Lung (tissue), 12 donors: ENCODE results near the gene ADAMTSL1. TPM values are rescaled to one million over a fixed set of nuclear protein-coding genes. Genes with fewer than 3 reads are reported as not detected.

Source experiments
- ATAC-seq: fragments of 200-7000 bp; cut with Tn5 transposase; one replicate; pipeline ENCODE4 v1.9.1; 2020; ENCODE audit warnings: moderate number of reproducible peaks; ENCODE audit not compliant: insufficient read depth, low FRiP score
- DNase-seq, 3 donors: peaks; one replicate each; pipeline ENCODE4 v3.0.0-alpha.2; 2013 to 2017
- H3K27ac ChIP-seq, 2 donors: one replicate each; pipeline ENCODE4 v1.5.1; 2013; ENCODE audit warnings: mild to moderate bottlenecking in 2 of 2, moderate library complexity in 2 of 2, control low read depth in 1 of 2, inconsistent platforms in 1 of 2, low read depth in 1 of 2, low read length in 1 of 2
- H3K27me3 ChIP-seq, 3 donors: one replicate each; pipeline ENCODE4 v1.5.1; 2013; ENCODE audit warnings: low read length in 2 of 3; ENCODE audit not compliant: control insufficient read depth in 3 of 3, insufficient read depth in 3 of 3
- H3K36me3 ChIP-seq, 4 donors: one replicate each; pipeline ENCODE4 v1.5.1; 2013; ENCODE audit warnings: low read length in 4 of 4, mild to moderate bottlenecking in 1 of 4, moderate library complexity in 1 of 4; ENCODE audit not compliant: control insufficient read depth in 4 of 4, insufficient read depth in 4 of 4
- H3K4me1 ChIP-seq, 5 donors: one replicate each; pipeline ENCODE4 v1.5.1; 2013; ENCODE audit warnings: low read length in 5 of 5, mild to moderate bottlenecking in 2 of 5, moderate library complexity in 1 of 5; ENCODE audit not compliant: control insufficient read depth in 5 of 5, insufficient read depth in 5 of 5
- H3K4me3 ChIP-seq: one replicate; pipeline ENCODE4 v1.5.1; 2013; ENCODE audit warnings: mild to moderate bottlenecking, control low read depth, moderate library complexity
- H3K9ac ChIP-seq, 2 donors: one replicate each; pipeline ENCODE4 v1.5.1; 2013; ENCODE audit warnings: low read length in 2 of 2, control low read depth in 1 of 2; ENCODE audit not compliant: insufficient read depth in 1 of 2
- H3K9me3 ChIP-seq, 4 donors: one replicate each; pipeline ENCODE4 v1.5.1; 2013; ENCODE audit warnings: low read length in 3 of 4, mild to moderate bottlenecking in 1 of 4, moderate library complexity in 1 of 4; ENCODE audit not compliant: control insufficient read depth in 4 of 4, insufficient read depth in 3 of 4
- CTCF ChIP-seq: IDR thresholded peaks from 2 replicates; pipeline ENCODE4 v1.5.1; 2012; ENCODE audit warnings: mild to moderate bottlenecking; ENCODE audit errors: control extremely low read depth, extremely low read depth
- WGBS, 2 donors: extraction: QIAGEN DNeasy Blood & Tissue Kit; methylation state at CpG; one replicate each; pipeline ENCODE4 v1.1.7; 2013; 5-methylcytosine and 5-hydroxymethylcytosine counted together
- polyA plus RNA-seq, 2 donors: library from polyadenylated mRNA; stranded (reverse); fragments of 200-250 nt; gene quantifications; one replicate each; pipeline ENCODE4 v1.2.1, GENCODE V29; 2013
- total RNA-seq, 2 donors: library from RNA; depleted of rRNA in 1 of 2; stranded (reverse); fragments of >200 nt in 1 of 2; gene quantifications; one replicate each; pipeline ENCODE4 v1.2.1, GENCODE V29; 2014 to 2021
- donor health status: control.
- donor health status: control.
- donor health status: Bipolar disorder and iron deficiency.
- donor health status: healthy.
- donor health status: DM: yes; HTN: yes; CAD: no.

The ADAMTSL1 gene
- total and polyA plus RNA-seq, 4 donors = 0.25 to 36.2 (median 1.4) TPM

DNA sequence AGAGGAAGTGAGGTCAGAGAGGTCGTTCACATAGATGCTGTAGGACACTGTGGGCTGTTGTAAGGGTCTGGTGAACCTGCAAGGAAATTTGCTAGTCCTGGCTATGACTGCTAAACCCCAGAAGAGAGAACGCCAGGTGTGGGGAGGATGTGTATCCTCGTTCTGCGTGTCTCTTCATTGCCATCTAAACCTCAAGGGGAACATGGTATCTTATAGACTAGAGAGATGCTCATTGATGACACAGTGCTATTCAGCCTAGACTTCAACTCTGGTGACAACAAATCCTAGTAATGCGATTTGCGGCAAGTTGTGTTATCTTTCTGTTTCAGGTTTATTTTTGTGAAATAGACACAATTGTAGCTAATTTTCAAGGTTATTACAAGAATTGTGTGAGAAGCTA is 140.2 kb downstream of the ADAMTSL1 start:
- Histone ChIP-seq H3K36me3 (no peaks in the 10 kb centered on the region), H3K27ac (no peak overlapping the region), H3K27me3 (no peaks in the 10 kb centered on the region), H3K4me3 (no peak overlapping the region), H3K4me1 (peaks cover 0 to 3% (median 0%) of the 10 kb centered on the region in 5 donors), H3K9ac (no peak overlapping the region), H3K9me3 (no peaks in the 10 kb centered on the region)
- WGBS, 2 donors = 85 to 90% methylated on average over 6 of the region's 6 CpGs
- ATAC-seq = no peak
- no peak for DNase-seq
- no peak for TF ChIP-seq CTCF

GRCh38 chr9:18614651-18615050 is 140.7 kb downstream of the ADAMTSL1 start:
- H3K4me3 ChIP-seq = no peak overlapping the region
- no peak for DNase-seq
- no peaks in the 10 kb centered on the region for H3K36me3 ChIP-seq
- H3K27ac ChIP-seq = no peak overlapping the region
- no peak overlapping the region for H3K9ac ChIP-seq
- no peaks in the 10 kb centered on the region for H3K27me3 ChIP-seq
- no peaks in the 10 kb centered on the region for H3K9me3 ChIP-seq
- no peak for TF ChIP-seq CTCF
- H3K4me1 ChIP-seq = peaks cover 0 to 3% (median 0%) of the 10 kb centered on the region in 5 donors
- 96 to 98% methylated on average over 2 of the region's 2 CpGs for WGBS, 2 donors
- no peak for ATAC-seq

DNA sequence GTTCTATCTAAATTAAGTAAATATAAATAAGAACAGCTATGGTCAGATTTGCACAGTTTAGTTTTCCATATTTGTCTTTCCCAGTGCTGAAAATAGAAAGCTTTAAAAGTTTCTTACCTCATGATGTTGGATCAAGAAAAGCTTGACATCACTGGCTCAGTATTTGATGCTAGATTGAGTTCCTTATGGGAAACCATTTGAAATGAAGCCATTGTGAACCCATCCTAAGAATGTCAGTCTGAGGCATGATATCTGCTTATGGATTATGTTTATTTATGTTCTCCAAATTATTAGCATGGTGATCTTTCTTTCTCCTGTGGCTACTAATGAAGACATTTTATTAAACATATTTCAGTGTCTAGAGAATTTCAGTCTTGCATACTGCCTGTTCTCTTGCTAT is 143.0 kb downstream of the ADAMTSL1 start:
- Histone ChIP-seq H3K9ac (no peak overlapping the region), H3K27me3 (no peaks in the 10 kb centered on the region), H3K36me3 (no peaks in the 10 kb centered on the region), H3K9me3 (no peaks in the 10 kb centered on the region), H3K27ac (no peak overlapping the region), H3K4me1 (peaks cover 0 to 3% (median 0%) of the 10 kb centered on the region in 5 donors), H3K4me3 (no peak overlapping the region)
- DNase-seq = no peak
- no peak for TF ChIP-seq CTCF
- no peak for ATAC-seq

DNA sequence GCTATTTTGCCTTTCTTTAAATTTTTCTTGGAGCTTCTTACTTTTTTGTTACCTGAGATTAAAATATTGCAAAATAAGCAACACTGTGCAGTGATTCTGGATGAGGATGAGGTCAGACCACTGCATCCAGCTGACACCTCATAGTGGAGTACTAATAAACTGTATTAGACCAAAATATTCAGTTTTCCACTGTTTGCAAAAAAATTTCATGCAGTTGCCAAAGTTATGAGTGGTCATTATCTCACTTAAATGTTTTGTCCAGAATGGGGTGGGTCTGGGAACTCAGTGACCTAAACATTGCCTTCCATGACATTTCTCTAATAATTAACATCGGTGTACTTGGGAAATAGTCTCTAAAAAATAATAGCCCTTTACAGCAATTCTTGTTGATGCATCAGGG is 143.8 kb downstream of the ADAMTSL1 start:
- no peak for TF ChIP-seq CTCF
- no peak overlapping the region for H3K27ac ChIP-seq
- ATAC-seq = no peak
- H3K9me3 ChIP-seq = no peaks in the 10 kb centered on the region
- H3K4me1 ChIP-seq = peaks cover 0 to 3% (median 0%) of the 10 kb centered on the region in 5 donors
- H3K36me3 ChIP-seq = no peaks in the 10 kb centered on the region
- no peak overlapping the region for H3K9ac ChIP-seq
- DNase-seq = no peak
- WGBS, 2 donors = 67 to 85% methylated on average over 1 of the region's 1 CpG
- H3K27me3 ChIP-seq = no peaks in the 10 kb centered on the region
- H3K4me3 ChIP-seq = no peak overlapping the region
